Measurements from ENCODE around the gene HELZ2.

Gene HELZ2

GRCh38 chr20:63547725-63548480, 26.1 kb downstream of the HELZ2 start, which contains the start of gene SRMS:
Gene SRMS, minus strand, starts transcription at chr20:63547749. Its CDS starts 286 bp downstream, at chr20:63547463.
- TF ChIP-seq CTCF (IDR thresholded peaks at IDR 0.05; ENCODE audit: low read depth, low read length), result no peak
- peak; percentile 24 for DNase-seq
- no peak within 1 kb of the TSS; the same call in 1 of the 2 replicates for H3K27ac ChIP-seq
- no peak within 1 kb of the TSS for H3K4me3 ChIP-seq (ENCODE audit: low read depth, low read length)
- H3K36me3 ChIP-seq, result no peaks in the 10 kb centered on the region
- no peaks in the 10 kb centered on the region for H3K9me3 ChIP-seq (ENCODE audit: severe bottlenecking)
- no peaks in the 10 kb centered on the region for H3K27me3 ChIP-seq (ENCODE audit: insufficient read depth, low read depth, severe bottlenecking)

- H3K9me3 ChIP-seq (ENCODE audit: severe bottlenecking), result no peaks in the 10 kb centered on the region
- H3K4me3 ChIP-seq (ENCODE audit: low read depth, low read length), result no peak overlapping the region
- TF ChIP-seq CTCF (IDR thresholded peaks at IDR 0.05; ENCODE audit: low read depth, low read length), result no peak
- no peaks in the 10 kb centered on the region for H3K36me3 ChIP-seq
- no peak for DNase-seq
- no peaks in the 10 kb centered on the region for H3K27me3 ChIP-seq (ENCODE audit: insufficient read depth, low read depth, severe bottlenecking)
- H3K27ac ChIP-seq, result no peak overlapping the region; the same call in 1 of the 2 replicates
These were observed 26.9 kb downstream of the HELZ2 start for GRCh38 chr20:63546956-63547724.

GRCh38 chr20:63546256-63546955, 27.6 kb downstream of the HELZ2 start:
- H3K9me3 ChIP-seq (ENCODE audit: severe bottlenecking), result no peaks in the 10 kb centered on the region
- no peak for TF ChIP-seq CTCF (IDR thresholded peaks at IDR 0.05; ENCODE audit: low read depth, low read length)
- H3K27me3 ChIP-seq (ENCODE audit: insufficient read depth, low read depth, severe bottlenecking), result no peaks in the 10 kb centered on the region

GRCh38 chr20:63545814-63546213, 28.2 kb downstream of the HELZ2 start:
- H3K27me3 ChIP-seq (ENCODE audit: insufficient read depth, low read depth, severe bottlenecking), result no peaks in the 10 kb centered on the region
- TF ChIP-seq CTCF (IDR thresholded peaks at IDR 0.05; ENCODE audit: low read depth, low read length), result no peak
- DNase-seq, result no peak
- no peaks in the 10 kb centered on the region for H3K9me3 ChIP-seq (ENCODE audit: severe bottlenecking)
- H3K4me3 ChIP-seq (ENCODE audit: low read depth, low read length), result no peak overlapping the region
- no peaks in the 10 kb centered on the region for H3K36me3 ChIP-seq
- peak overlapping the region; percentile 29; the same call in 1 of the 2 replicates for H3K27ac ChIP-seq

More at GRCh38 chr20:63546256-63546955, 27.6 kb downstream of the HELZ2 start:
- Histone ChIP-seq H3K36me3 (no peaks in the 10 kb centered on the region), H3K27ac (peak overlapping the region; percentile 29; the same call in 1 of the 2 replicates), H3K4me3 (ENCODE audit: low read depth, low read length) (no peak overlapping the region)
- peak; percentile 74 for DNase-seq

GRCh38 chr20:63544958-63545516, 29.0 kb downstream of the HELZ2 start:
- H3K9me3 ChIP-seq (ENCODE audit: severe bottlenecking), result no peaks in the 10 kb centered on the region
- no peaks in the 10 kb centered on the region for H3K27me3 ChIP-seq (ENCODE audit: insufficient read depth, low read depth, severe bottlenecking)
- TF ChIP-seq CTCF (IDR thresholded peaks at IDR 0.05; ENCODE audit: low read depth, low read length), result no peak
- H3K4me3 ChIP-seq (ENCODE audit: low read depth, low read length), result no peak overlapping the region
- H3K36me3 ChIP-seq, result no peaks in the 10 kb centered on the region
- no peak overlapping the region for H3K27ac ChIP-seq
- DNase-seq, result no peak
